ENCODE data around the gene SHKBP1. TPM values are rescaled to one million over a fixed set of nuclear protein-coding genes. Genes with fewer than 3 reads are reported as not detected.

Gene SHKBP1
- total and polyA plus RNA-seq, 2 donors (not counting 1 experiment from before 2014, with no cell fraction given): 179 to 227 TPM

DNA sequence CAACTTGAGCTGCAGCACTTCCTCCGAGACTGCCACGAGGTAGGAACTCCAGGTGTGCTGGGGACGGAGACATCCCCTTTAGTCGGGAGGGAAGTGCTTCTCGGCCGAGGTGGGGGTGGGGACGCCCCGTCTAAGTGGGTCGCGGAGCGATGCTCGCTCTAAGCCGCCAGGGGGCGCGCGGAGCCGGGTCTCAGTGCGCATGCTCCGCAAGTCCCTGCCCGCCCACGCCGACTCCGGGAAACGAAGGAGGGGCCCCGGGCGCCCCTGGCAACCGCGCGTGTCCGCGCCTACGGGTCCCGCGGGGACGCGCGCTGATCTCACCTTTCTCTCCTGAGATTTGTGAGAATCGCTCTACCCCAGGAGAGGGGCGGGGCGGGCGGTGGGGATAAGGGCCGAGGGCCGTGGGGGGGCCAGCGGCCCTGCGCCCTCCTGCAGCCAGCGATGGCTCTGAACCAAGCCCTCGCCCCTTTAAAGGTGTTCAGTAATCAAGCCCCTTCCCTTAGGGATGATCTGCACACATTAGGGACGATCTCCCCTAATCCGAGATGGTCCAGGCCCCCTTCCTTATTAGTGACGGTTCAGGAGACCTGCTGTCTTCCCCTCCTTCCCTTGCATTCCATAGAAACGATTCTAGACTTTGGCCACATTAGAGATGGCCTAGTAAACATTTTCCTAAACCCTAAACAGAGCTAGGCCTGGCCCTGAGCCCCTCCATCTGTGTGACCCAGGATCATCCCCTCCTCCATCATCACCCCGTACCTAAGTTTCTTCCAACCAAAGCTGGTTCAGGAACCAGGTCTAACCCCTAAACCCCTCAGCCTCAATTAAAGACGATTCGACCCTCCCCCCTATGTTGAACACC, 47.3 kb upstream of the SHKBP1 start:
- 3% methylated on average over 52 of the region's 54 CpGs for WGBS (ENCODE audit: insufficient coverage)
- H4K20me1 ChIP-seq (ENCODE audit: control insufficient read depth, insufficient read depth, low read length, poor library complexity, severe bottlenecking): no peaks in the 10 kb centered on the region
- POLR2A ChIA-PET: interaction anchor here (0.7 kb wide), 1 partner anchor 85 kb away, joined by 4 read pairs; the partner anchor contains the start of gene SERTAD3
- CTCF ChIA-PET: interaction anchor here (0.5 to 1.7 kb wide), 9 partner anchors 11 to 224 kb away, joined by 3 to 6 read pairs (median 4); no protein-coding TSS in a partner anchor
- peak overlapping the region; percentile 9 to 69 (median 41) for H3K4me3 ChIP-seq (ENCODE audit: control extremely low read depth in 1 of 5, extremely low read depth in 1 of 5, insufficient read depth in 1 of 5, low read depth in 2 of 5, low read length in 4 of 5)
- peak overlapping the region; percentile 89 for H3K4me2 ChIP-seq (replicated peaks; ENCODE audit: low read depth, low read length, poor library complexity, severe bottlenecking)
- DNase-seq (peak; percentile 95), ATAC-seq (ENCODE audit: low read depth) (peak; percentile 91)
- peak overlapping the region; percentile 65 for H3K9ac ChIP-seq (ENCODE audit: low read length)
- Mint-ChIP-seq H3K4me3 (peak overlapping the region; percentile 82), H3K27ac (peak overlapping the region; percentile 64), H3K9me3 (ENCODE audit: insufficient read depth) (no peaks in the 10 kb centered on the region), H3K4me1 (peaks cover 13% of the 10 kb centered on the region), H3K27me3 (peaks cover 44% of the 10 kb centered on the region)
- peaks cover 13 to 14% of the 10 kb centered on the region in 2 donors for H3K4me1 ChIP-seq (ENCODE audit: control insufficient read depth in 2 of 2, insufficient read depth in 2 of 2, low read length in 2 of 2)
- TF ChIP-seq CTCF (IDR thresholded peaks at IDR 0.05): peak; percentile 91
- TF ChIP-seq EZH2 (IDR thresholded peaks at IDR 0.05; ENCODE audit: borderline replicate concordance, insufficient read depth, low read depth, low read length, poor library complexity, severe bottlenecking): no peak
- peak overlapping the region; percentile 60 for H2AFZ ChIP-seq (ENCODE audit: insufficient read depth, low read depth, low read length, poor library complexity, severe bottlenecking)
- H3K9me3 ChIP-seq (ENCODE audit: control extremely low read depth in 1 of 3, control insufficient read depth in 2 of 3, insufficient read depth in 1 of 3, low read length in 2 of 3): peaks cover 0 to 26% (median 3%) of the 10 kb centered on the region in 3 donors
- no peak overlapping the region for H3K27ac ChIP-seq (ENCODE audit: low read length in 2 of 2)
- H3K36me3 ChIP-seq (replicated peaks in 1 of 2; ENCODE audit: control extremely low read depth in 1 of 2, control insufficient read depth in 1 of 2, extremely low read depth in 1 of 2, insufficient read depth in 2 of 2, low read length in 1 of 2): no peaks in the 10 kb centered on the region
- H3K79me2 ChIP-seq (ENCODE audit: control insufficient read depth, insufficient read depth, low read length): no peaks in the 10 kb centered on the region
- intact Hi-C loops (cut with micrococcal nuclease): loop anchor here (1.0 to 5.0 kb wide), 7 partner anchors 47 to 1068 kb away; partner anchors contain the start of genes BLVRB, MAP3K10 and SHKBP1
- peaks cover 0 to 35% (median 18%) of the 10 kb centered on the region in 4 experiments for H3K27me3 ChIP-seq (replicated peaks in 1 of 4; ENCODE audit: control extremely low read depth in 1 of 4, control insufficient read depth in 3 of 4, insufficient read depth in 4 of 4, low read length in 3 of 4)
